Measurements from ENCODE around the gene FRMD4A.
"Not testable (repeated sequence)": the region's sequence is repeated elsewhere in the genome, so short reads cannot be mapped to it uniquely, and the experiment has no call there.

FRMD4A gene

GRCh38 chr10:13865758-13866491 is 464.8 kb downstream of the FRMD4A start:
- no peak for DNase-seq

DNA sequence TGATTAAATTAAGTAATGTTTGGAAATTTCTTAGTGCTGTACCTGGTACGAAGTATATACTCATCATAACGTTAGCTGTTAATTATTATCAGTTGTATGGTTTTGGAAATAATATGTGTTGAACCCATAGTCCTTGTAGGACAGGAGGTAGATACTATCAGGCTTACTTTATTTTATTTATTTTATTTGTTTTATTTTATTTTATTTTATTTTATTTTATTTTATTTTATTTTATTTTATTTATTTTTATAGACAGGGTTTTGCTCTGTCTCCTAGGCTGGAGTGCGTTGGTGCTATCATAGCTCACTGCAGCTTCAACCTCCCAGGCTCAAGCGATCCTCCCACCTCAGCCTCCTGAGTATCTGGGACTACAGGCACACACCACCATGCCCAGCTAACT is 465.5 kb downstream of the FRMD4A start:
- not testable (repeated sequence) for DNase-seq

DNA sequence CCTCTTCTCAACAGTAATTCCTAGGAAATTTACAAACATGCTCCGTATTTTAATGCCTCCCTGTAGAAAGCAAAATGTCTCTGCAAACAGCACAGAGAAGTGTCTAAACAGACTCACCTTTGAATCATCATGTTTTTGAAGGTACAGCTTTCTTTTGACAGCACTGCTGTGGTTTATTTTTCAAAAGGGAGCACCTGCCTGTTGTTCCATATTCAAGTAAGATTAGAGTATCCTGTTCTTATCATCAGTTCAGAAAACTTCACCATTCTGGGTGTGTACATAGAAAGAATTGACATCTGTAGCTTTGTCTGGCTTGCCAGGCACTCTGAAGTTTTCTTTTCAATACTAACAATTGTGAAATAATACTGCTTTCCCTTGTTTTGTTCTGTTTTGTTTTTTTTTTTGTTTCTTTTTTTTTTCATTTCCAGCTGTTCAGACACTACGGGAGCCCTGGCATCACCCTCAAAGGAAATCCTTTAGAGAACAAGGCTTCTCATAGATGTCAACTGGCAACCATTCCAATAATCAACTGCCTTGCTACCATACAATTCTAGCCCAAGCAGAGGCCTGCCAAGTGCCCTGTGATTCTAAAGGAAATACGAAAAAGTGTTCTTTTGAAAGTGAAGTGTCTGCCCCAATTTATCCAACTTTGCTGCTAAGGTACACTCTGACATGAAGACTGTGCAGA is 468.0 kb downstream of the FRMD4A start:
- no peak for DNase-seq

- DNase-seq, result no peak
These were observed 469.8 kb downstream of the FRMD4A start for GRCh38 chr10:13860886-13861285.

- no peak for DNase-seq
These were observed 470.6 kb downstream of the FRMD4A start for GRCh38 chr10:13859979-13860654.

DNA sequence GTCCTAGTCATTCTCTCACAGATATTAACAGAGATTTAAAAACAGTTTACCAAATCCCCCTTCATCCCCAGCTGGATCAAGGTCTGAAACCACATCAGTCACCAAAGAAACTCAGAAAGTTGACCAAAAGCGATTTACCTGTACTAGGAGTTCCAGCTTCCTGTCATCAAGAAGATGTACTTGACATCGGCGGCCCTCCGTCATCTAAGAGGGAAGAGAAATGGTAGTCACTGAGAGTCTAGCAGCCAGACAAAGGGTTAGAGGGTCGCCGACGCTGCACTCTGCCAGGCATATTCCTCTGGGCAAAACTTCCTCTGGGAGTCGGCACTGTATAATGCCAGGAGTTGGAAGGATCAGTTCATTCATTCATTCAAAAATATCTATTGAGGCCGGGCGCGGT is 472.0 kb downstream of the FRMD4A start:
- DNase-seq, result no peak

DNA sequence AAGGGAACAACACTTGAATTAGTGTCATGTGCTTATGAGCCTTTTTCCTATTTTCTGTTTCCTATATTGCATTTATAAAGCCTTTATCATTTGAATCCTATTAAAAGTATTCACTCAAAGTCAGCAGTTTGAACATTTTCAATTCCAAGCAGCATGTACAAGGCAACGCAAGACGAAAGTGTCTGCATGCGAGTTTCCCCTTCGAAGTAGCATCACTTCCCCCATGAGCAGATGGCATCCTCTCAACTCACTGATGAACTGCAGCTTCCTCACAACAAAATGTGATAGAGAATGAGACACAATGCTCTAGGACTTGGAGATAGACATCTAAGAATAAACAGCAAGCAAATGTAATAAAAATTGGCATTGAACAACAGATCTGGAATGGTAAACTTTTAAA is 473.3 kb downstream of the FRMD4A start:
- no peak for DNase-seq

DNA sequence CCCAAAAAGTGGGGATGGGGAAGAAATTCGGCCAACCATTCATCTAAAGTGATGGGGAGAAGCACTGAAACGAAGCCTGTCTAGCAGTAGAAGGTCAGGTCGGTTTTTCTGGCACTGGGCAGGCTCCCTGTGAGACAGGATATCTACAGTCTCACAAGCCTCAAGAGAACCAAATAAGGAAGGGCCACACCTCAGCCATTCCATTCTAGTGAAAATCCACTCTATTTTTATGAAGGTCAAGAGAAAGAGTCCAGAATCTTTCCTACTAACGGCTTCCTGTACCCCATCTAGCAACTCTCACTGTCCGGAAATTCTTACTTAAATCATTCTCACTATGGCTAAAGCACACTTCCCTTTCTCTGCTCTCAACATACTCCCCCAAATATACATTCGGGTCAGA is 476.9 kb downstream of the FRMD4A start:
- DNase-seq, result no peak

GRCh38 chr10:13852872-13853271 is 477.9 kb downstream of the FRMD4A start:
- no peak for DNase-seq

DNA sequence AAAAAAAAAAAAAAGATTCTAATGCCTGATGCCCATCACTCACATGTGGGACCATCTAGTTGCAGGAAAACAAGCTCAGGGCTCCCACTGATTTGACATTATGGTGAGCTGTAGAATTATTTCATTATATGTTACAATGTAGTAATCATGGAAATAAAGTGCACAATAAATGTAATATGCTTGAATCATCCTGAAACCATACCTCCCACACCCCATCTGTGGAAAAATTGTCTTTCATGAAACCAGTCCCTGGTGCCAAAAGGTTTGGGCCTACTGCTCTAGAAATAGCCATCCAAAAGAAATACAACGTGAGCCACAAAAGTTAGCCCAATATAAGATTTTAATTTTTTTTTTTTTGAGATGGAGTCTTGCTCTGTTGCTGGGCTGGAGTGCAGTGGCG is 478.8 kb downstream of the FRMD4A start:
- no peak for DNase-seq

DNA sequence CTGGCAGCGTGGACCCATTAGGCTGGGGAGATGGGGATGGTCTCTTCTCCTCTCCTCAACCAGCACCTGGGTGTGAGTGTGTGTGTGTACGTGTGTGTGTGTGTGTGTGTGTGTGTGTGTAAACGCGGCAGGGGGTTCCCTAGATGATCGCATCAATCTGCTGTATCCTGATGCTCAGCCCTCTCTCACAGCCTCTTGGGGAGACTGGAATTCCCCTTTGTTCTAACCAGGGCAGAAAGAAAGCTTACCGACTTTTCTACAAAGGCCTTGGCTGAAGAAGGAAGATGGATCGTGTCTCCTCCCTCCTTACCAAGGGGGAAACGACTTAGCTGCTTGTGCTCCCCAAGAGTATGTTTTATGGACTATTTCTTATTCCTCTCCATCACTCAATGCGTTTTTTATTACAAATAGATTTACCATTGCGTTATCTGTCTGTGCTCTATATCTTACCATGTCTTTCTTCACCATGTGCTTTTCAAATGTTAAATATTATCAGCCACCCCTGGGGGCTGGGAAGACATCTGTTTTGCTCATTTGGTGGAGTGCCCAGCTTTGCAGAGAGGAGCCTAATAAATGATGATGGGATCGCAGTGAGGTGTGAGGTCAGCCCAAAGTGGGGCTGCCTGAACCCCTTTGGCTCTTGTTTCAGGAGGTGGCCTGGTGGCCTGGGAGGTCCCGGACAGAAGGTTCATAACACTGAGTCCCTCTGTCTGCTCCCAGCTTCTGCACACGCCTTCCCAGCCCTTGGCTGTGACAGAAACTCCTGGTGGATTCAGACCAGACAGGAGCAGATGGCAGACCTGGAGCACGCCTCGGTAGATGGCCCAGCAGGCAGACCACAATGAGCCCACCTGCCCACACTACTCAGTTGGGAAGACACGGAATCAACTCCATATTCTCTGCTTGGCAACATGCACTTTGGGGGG is 481.9 kb downstream of the FRMD4A start:
- DNase-seq, result no peak

DNA sequence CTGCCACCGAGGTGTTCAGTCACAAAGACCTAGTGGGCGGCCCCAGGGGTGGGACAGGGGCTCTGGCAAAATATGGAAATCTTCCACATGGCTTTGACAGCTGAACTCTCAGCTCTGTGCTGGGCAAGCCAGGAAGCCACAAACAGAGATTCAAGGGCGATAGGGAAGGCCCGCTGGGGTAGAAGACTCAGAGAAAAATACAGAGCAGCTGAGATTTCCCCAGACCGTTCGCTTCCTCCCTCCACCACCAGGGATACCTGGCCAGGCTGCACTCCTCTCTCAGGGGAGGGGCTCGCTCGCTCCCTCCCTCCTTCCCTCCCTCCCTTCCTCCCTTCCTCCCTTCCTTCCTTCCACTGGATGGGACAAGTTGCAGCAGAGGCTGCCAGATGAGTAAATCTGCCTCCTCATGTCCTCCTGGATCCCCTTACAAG is 483.5 kb downstream of the FRMD4A start:
- no peak for DNase-seq

DNA sequence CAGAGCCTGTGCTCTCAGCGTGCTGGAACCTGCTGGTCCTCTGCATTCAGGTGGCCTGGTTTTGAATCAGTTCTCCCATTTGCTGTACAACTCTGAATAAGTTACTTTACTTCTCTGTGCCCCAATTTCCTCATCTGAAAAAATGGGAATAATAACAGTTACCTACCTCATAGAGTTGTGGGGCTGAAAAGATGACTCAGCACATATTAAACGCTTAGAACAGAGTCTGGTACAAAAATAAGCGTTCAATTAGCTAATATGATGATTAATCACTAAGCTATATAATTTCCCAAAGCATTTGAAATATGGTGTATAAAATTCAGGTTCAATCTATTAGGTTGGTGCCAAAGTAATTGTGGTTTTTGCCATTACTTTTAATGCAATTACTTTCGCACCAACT is 484.8 kb downstream of the FRMD4A start:
- DNase-seq, result no peak

- DNase-seq, result no peak
These were observed 486.1 kb downstream of the FRMD4A start for GRCh38 chr10:13844651-13845050.

- no peak for DNase-seq
These were observed 488.6 kb downstream of the FRMD4A start for GRCh38 chr10:13842117-13842516.

DNA sequence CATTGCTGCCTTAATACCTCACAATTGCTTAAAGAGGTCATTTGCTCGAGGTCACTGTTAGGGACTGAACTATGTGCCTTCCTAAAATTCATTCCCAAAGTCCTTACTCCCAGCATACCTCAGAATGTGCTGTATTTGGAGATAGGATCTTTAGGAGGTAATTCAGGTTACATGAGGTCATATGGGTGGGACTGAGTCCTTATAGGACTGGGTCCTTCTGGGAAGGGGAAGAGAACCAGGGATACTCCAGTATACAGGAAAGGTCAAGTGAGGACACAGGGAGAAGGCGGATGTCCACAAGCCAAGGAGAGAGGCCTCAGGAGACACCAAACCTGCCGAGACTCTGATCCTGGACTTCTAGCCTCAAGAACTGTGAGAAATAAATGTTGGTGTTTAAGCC is 490.7 kb downstream of the FRMD4A start:
- no peak for DNase-seq

GRCh38 chr10:13839430-13839990 is 491.2 kb downstream of the FRMD4A start:
- DNase-seq, result no peak

- no peak for DNase-seq
These were observed 491.7 kb downstream of the FRMD4A start for GRCh38 chr10:13839030-13839429.

GRCh38 chr10:13837966-13838365 is 492.8 kb downstream of the FRMD4A start:
- no peak for DNase-seq

DNA sequence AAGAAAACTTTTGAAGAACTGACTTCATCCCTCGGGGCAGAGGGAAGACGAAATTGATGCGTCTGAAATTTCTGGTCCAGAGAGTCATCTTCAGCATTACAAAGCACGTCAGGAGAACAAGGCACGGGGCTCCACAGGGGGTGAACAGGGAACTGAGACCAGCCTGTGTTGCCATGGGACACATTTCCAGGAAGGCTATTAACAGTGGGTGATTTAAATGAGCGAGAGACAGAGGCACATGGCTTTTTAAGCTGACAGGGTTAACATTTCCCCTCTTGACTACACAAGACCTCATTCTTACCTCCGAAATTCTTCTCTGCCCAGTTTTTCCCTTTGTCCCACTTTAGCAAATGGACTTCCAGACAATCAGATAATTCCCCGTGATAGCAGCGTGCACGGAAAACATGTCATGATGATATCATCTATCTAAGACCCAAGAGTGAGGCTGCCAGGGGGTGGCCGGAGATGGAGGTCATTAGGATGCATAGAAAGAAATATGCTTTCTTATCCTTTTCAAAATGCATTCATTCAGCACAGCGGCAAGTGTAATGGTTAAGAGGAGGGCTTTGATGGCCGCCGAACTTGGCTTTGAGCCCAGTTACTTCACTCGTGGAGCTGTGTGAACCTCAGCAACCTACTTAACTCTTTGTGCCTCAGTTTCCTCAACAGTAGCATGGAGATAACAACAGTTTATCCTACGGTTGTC is 496.0 kb downstream of the FRMD4A start:
- no peak for DNase-seq

DNA sequence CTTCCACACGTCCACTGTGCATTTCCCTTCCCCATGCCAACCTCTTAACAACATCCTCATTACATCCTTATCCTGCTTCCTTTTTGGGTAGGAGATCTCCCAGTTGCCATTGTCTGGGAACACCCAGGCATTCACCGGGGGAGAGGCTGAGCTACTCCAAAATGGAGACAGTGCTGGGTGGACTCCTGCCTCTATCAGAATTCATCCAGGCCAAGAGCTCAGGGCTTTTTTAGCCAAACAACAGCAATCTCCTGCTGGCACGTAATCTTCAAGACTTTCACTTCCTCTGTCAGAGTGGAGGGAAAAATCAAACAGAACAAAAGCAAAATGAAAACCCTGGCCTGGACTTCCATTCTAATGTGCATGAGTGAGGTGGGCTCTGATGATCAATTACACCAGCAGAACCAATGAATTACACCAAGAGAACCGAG is 499.0 kb downstream of the FRMD4A start:
- DNase-seq, result no peak

DNA sequence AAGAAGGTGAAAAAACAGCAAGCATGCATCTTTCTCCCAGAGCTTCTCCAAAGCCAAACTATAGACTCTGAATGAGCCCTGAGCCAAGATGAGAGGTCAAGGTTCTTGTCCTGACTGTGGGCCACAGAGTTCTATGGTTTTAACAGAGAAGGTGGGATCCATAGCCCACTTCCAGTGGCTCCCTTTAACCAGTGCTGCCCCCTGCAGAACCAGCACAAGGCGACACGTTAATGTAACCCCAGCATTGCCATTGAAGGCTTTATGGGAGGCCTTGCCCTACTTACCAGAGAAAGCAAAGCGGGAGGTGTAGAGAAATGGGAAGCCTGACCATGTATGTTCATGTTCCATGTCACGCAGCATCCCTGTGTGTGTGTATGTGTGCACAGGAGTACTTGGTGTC is 500.3 kb downstream of the FRMD4A start:
- DNase-seq, result no peak

Measured in NCI-H1436 treated with DMSO at 0.1 percent for 48 hours (cell line).